HG03280 (cell line): ENCODE measurements around the gene INPP5J.

Experiments used
- ATAC-seq: cut with Tn5 transposase; IDR thresholded peaks from one replicate; pipeline ENCODE4 v1.9.1; 2021; ENCODE audit warnings: mild to moderate bottlenecking, moderate library complexity; ENCODE audit not compliant: unreplicated experiment

The INPP5J gene

GRCh38 chr22:31124811-31125465 lies 2.2 kb downstream of the INPP5J start:
- ATAC-seq = no peak

DNA sequence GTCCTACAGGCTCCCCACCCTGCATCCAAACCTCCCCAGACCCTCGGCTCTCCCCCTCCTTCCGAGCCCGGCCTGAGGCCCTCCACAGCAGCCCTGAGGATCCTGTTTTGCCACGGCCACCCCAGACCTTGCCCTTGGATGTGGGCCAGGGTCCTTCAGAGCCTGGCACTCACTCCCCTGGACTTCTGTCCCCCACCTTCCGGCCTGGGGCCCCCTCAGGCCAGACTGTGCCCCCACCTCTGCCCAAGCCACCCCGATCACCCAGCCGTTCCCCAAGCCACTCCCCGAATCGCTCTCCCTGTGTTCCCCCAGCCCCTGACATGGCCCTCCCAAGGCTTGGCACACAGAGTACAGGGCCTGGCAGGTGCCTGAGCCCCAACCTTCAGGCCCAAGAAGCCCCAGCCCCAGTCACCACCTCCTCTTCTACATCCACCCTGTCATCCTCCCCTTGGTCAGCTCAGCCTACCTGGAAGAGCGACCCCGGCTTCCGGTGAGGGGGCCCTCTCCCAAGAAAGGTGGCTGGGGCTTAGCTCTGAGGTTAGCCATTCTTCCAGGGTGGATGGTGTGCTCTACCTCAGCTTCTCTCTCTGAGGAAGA lies 2.9 kb downstream of the INPP5J start:
- no peak for ATAC-seq

DNA sequence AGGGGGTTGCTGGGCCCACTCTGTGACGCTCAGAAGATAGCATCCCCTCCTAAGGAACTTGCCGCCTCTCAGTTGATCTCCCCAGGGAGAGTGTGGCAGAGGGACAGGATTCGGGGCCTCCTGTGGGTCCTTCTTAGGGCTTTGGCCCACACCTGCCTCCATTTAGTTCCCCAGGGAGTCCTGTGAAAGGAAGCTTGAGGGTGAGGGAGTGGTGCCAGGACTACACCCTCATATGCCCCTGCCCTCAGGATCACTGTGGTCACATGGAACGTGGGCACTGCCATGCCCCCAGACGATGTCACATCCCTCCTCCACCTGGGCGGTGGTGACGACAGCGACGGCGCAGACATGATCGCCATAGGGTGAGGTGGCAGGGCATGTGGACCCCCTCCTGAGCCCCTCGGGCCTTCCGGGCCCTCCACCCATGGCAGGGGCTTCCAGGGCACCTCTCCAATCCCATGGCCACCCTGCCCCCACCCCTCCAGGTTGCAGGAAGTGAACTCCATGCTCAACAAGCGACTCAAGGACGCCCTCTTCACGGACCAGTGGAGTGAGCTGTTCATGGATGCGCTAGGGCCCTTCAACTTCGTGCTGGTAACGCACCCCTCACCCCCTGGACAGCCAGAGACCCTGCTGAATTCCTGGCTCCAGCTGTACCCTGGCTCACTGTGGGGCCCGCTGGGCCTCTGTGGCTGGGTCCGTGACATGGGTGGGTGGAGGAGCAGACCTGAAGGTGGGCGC lies 3.5 kb downstream of the INPP5J start:
- no peak for ATAC-seq

GRCh38 chr22:31126869-31127175 lies 4.1 kb downstream of the INPP5J start:
- no peak for ATAC-seq

DNA sequence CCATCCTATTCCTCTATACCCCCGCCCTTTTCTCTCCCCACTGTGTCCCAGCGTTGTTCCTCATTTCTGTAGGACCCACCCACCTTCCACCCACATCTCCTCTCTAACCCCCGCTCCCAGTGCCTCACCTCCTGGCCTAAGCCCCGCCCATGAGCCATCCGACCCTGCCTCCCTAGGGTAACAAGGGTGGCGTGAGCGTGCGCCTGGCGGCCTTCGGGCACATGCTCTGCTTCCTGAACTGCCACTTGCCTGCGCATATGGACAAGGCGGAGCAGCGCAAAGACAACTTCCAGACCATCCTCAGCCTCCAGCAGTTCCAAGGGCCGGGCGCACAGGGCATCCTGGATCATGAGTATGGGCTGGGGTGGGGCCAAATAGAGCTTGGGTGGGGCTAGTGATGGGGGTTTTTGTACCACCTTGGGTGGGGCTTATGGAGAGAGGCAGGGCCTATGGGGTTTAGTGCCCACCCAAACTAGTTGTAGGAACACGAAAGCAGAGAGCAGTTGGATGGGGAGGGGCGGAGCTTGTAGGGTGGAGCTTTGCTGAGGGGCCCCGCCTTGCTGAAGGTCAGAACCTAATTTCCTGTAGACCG lies 4.5 kb downstream of the INPP5J start:
- no peak for ATAC-seq

GRCh38 chr22:31128156-31128555 lies 5.4 kb downstream of the INPP5J start:
- ATAC-seq = no peak

- ATAC-seq = no peak
Observed at GRCh38 chr22:31130873-31131272, 8.1 kb downstream of the INPP5J start.

DNA sequence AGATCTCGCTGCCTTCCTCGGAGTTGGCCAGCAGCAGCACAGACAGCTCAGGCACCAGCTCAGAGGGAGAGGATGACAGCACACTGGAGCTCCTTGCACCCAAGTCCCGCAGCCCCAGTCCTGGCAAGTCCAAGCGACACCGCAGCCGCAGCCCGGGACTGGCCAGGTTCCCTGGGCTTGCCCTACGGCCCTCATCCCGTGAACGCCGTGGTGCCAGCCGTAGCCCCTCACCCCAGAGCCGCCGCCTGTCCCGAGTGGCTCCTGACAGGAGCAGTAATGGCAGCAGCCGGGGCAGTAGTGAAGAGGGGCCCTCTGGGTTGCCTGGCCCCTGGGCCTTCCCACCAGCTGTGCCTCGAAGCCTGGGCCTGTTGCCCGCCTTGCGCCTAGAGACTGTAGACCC lies 11.1 kb downstream of the INPP5J start:
- no peak for ATAC-seq

GRCh38 chr22:31134688-31135087 lies 11.9 kb downstream of the INPP5J start:
- no peak for ATAC-seq

DNA sequence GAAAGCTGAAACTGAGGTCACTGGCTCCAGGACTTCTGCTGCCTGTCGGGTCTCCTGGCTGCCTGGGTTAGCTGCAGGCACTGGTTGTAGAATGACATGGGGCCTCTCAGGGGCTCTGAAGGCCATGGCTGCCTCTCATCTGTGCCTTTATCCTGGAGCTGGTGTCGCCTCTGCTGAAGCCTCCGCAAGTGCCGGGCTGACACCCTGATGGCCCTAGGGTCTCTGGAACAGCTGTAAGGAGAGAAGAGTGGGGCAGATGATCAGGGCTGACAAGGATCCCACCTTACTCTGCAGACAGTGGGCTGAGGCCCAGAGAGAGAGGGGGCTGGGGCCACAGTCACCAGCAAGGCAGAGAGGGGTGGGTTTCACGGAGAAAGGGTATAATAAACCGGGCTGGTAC lies 12.9 kb downstream of the INPP5J start:
- ATAC-seq = no peak

DNA sequence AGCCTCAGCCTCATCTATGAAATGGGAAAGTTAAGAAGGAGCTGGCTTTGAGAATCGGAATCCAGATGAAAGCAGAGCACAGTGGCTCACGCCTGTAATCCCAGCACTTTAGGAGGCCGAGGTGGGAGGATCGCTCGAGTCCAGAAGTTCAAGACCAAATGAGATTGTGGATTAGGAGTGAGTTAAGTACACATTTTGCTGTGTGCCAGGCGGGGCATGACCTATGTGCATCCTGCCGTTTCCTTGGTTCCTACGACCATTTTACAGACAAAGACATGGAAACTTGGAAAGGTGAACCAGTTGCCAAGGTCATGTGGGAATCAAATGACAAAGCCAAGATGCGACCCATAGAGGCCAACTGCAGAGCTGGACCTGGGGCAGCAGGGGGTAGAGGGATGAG lies 13.4 kb downstream of the INPP5J start:
- no peak for ATAC-seq

- no peak for ATAC-seq
Observed at GRCh38 chr22:31136711-31137110, 13.9 kb downstream of the INPP5J start.

- no peak for ATAC-seq
Observed at GRCh38 chr22:31137721-31138120, 15.0 kb downstream of the INPP5J start.

- ATAC-seq = no peak
Observed at GRCh38 chr22:31138126-31138525, 15.4 kb downstream of the INPP5J start.

DNA sequence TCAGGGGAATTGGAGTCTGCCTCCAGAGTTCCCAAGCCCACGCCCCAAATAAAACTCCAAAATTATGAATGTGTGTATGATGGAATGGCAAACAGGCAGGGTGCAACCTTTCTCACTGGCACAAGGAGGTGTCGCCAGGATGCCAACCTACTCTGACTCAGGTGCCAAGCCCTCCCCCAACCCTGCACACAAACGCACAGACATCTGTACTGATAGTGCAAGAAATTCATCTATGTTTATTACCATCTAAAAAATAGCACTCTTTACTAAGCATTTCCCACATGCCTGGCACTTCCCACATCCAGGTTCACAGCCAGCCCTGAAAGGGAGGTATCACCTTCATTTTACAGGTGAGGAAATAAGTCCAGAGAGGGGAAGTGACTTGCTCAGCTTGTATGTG lies 16.3 kb downstream of the INPP5J start:
- ATAC-seq = no peak

DNA sequence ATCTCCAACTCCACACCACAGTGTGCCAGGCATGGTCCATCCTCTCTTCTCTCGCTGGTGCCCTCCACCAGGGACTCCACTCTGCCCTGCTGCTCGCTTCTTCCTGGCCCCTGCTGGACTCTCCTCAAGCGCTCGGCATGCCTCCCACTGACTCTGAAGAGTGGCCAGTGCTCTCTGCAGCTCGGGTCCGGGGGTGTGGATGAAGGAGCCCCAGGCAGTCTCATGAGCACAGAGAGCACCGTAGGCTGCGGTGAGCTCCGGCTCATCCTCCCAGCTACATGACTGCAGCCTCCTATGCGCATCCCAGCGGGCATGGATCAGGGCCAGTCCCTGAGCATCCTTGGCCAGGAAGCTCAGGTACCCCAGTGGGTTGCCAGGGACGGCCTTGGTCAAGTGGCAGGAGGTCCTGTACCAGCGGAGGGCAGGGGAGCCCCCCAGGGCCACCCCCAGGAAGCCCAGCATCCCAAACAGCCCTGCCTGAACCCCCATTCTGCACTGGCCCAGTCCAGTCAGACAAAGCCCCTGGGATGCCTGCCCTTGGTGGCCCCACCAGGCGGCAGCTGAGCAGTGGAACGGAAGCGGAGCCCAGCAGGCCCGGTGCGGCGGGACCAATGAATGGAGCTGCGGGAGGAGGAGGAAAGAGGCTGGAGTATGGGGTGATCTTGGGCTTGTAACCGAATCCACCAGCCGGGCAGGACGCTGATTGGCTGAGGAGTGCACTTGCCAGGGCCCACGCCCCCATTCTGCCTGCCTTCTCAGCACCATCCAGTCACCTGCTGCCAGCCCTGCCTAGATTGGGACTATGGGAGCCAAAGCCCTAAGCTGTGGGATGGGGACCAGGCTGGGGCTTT lies 17.3 kb downstream of the INPP5J start, which contains the start of gene PLA2G3:
Gene PLA2G3, minus strand, starts transcription at position 643 of the 851 bp plus-strand sequence. Its CDS starts 154 bp downstream, at position 489.
- ATAC-seq = no peak

- no peak for ATAC-seq
Observed at GRCh38 chr22:31140746-31141145, 18.0 kb downstream of the INPP5J start.

DNA sequence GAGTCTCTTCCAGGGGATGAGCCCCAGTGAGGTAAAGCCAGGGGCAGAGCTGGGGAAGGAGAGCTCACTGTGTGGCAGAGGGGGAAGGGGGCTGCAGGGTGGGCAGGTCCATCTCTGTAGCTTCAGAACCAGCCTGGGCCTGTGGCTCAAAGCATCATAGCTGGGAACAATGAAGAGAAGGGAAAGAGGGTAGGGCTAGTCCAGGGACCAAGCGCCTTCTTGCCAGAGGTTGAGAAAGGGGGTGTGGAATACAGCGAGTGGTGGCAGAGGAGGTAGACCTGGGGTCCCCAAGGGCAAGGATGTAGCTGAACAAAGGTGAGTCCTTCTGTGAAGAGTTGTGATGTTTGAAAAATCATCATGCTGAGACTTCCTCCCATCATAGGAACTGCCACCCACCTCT lies 18.8 kb downstream of the INPP5J start:
- no peak for ATAC-seq

GRCh38 chr22:31142285-31142684 lies 19.5 kb downstream of the INPP5J start:
- no peak for ATAC-seq

DNA sequence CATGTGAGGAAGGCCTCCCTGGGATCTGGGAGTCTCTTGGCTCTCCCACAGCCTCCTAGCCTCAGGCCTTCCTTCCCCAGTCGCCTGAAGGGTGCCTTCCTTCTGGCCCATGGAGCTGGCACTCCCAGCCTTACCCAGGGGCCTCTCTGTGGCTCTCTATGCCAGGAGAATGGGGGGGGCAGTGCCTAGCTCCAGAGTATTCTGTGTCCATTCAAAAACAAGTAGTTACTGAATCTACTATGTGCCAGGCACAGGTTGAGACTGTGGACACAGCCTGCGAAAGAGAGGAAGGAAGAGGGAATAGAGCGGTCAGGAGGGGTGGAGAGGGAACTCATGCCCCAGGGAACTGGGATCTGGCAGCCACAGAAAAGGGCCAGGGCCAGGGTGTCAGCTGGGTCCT lies 20.3 kb downstream of the INPP5J start:
- no peak for ATAC-seq

- ATAC-seq = no peak
Observed at GRCh38 chr22:31143537-31143936, 20.8 kb downstream of the INPP5J start.
